Fibroblast of skin of scalp (primary cell): ENCODE data around the gene GPR141.

ENCODE experiments used
- DNase-seq: peaks from one replicate; pipeline ENCODE4 v3.0.0-alpha.2; 2013

Gene GPR141

GRCh38 chr7:37786741-37787569 lies 103.4 kb downstream of the GPR141 start:
- no peak for DNase-seq
